Gastrocnemius medialis (tissue), 4 donors: ENCODE results near the gene NCCRP1.

Source experiments
- POLR2A ChIP-seq, 2 donors: fragments of 450-650 bp; IDR thresholded peaks; one replicate each; pipeline ENCODE4 v1.6.1; 2017; ENCODE audit warnings: antibody characterized with exemption in 2 of 2, mild to moderate bottlenecking in 2 of 2, moderate library complexity in 2 of 2
- TF ChIP-seq, protein P1 (sequence below), 5 experiments: fragments of 450-650 bp in 3 of 5; fragments of 200-600 bp in 2 of 5; sonication (generic) in 2 of 5; IDR thresholded peaks in 4 of 5; conservative IDR thresholded peaks in 1 of 5; 1 replicate in 4 of 5; 2 replicates in 1 of 5; pipeline ENCODE4 v1.5.1; 2016 to 2019; ENCODE audit warnings: antibody characterized with exemption in 5 of 5, mild to moderate bottlenecking in 3 of 5, moderate library complexity in 3 of 5

DNA sequence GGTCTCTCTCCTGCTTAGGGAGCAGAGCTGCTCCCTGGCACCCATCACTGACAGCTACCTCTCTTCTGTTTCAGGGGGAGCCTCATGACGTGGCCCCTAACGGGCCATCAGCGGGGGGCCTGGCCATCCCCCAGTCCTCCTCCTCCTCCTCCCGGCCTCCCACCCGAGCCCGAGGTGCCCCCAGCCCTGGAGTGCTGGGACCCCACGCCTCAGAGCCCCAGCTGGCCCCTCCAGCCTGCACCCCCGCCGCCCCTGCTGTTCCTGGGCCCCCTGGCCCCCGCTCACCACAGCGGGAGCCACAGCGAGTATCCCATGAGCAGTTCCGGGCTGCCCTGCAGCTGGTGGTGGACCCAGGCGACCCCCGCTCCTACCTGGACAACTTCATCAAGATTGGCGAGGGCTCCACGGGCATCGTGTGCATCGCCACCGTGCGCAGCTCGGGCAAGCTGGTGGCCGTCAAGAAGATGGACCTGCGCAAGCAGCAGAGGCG lies 23.2 kb upstream of the NCCRP1 start:
- TF ChIP-seq, protein P1, sequence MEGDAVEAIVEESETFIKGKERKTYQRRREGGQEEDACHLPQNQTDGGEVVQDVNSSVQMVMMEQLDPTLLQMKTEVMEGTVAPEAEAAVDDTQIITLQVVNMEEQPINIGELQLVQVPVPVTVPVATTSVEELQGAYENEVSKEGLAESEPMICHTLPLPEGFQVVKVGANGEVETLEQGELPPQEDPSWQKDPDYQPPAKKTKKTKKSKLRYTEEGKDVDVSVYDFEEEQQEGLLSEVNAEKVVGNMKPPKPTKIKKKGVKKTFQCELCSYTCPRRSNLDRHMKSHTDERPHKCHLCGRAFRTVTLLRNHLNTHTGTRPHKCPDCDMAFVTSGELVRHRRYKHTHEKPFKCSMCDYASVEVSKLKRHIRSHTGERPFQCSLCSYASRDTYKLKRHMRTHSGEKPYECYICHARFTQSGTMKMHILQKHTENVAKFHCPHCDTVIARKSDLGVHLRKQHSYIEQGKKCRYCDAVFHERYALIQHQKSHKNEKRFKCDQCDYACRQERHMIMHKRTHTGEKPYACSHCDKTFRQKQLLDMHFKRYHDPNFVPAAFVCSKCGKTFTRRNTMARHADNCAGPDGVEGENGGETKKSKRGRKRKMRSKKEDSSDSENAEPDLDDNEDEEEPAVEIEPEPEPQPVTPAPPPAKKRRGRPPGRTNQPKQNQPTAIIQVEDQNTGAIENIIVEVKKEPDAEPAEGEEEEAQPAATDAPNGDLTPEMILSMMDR (IDR thresholded peaks at IDR 0.05 in 4 of 5, conservative IDR thresholded peaks at IDR 0.05 in 1 of 5) = no peak
- TF ChIP-seq POLR2A (IDR thresholded peaks at IDR 0.05) = no peak
